H1 (cell line): ENCODE data around the gene PPIA.

Source experiments
- ATF2 ChIP-seq: IDR thresholded peaks from 2 replicates; pipeline ENCODE4 v1.6.1; 2012; ENCODE audit warnings: low read length, inconsistent platforms
- CEBPB ChIP-seq: IDR thresholded peaks from 2 replicates; pipeline ENCODE4 v1.6.1; 2012; ENCODE audit warnings: low read depth, low read length
- CTCF ChIP-seq, 3 experiments: IDR thresholded peaks; 1 replicate in 2 of 3; 2 replicates in 1 of 3; pipeline versions ENCODE4 v1.5.1 to v1.6.1; 2011; ENCODE audit warnings: low read length in 3 of 3, mild to moderate bottlenecking in 3 of 3, inconsistent platforms in 2 of 3, low read depth in 1 of 3, moderate library complexity in 1 of 3; ENCODE audit not compliant: insufficient read depth in 1 of 3; ENCODE audit errors: control extremely low read depth in 1 of 3
- EZH2 ChIP-seq: fragments of 200-600 bp; sonication (generic); IDR thresholded peaks from 2 replicates; pipeline ENCODE4 v1.7.1; 2012; ENCODE audit warnings: low read depth, mild to moderate bottlenecking, moderate library complexity, low read length, inconsistent platforms; ENCODE audit not compliant: severe bottlenecking
- PHF8 ChIP-seq: fragments of 200-600 bp; sonication (generic); conservative IDR thresholded peaks from 2 replicates; pipeline ENCODE4 v1.7.1; 2012; ENCODE audit warnings: low read depth, mild to moderate bottlenecking, inconsistent platforms, low read length, moderate library complexity
- POLR2A ChIP-seq, 2 experiments: IDR thresholded peaks; 1 replicate in 1 of 2; 2 replicates in 1 of 2; pipeline ENCODE4 v1.6.1; 2011; ENCODE audit warnings: low read depth in 2 of 2, low read length in 2 of 2, mild to moderate bottlenecking in 2 of 2; ENCODE audit errors: control extremely low read depth in 1 of 2
- POLR2AphosphoS5 ChIP-seq: IDR thresholded peaks from 2 replicates; pipeline ENCODE4 v1.6.1; 2011; ENCODE audit warnings: low read depth, low read length
- RXRA ChIP-seq: IDR thresholded peaks from 2 replicates; pipeline ENCODE4 v1.6.1; 2011; ENCODE audit warnings: low read depth, mild to moderate bottlenecking, low read length, moderate library complexity; ENCODE audit not compliant: insufficient read depth
- SAP30 ChIP-seq: fragments of 300-600 bp; sonication (generic); IDR thresholded peaks from 2 replicates; pipeline ENCODE4 v1.7.1; 2012; ENCODE audit warnings: low read length, moderate library complexity, mild to moderate bottlenecking, inconsistent platforms; ENCODE audit not compliant: insufficient read depth, insufficient replicate concordance
- SIRT6 ChIP-seq: IDR thresholded peaks from one replicate; pipeline ENCODE4 v1.7.1; 2012; ENCODE audit warnings: low read length, inconsistent platforms

- TF ChIP-seq EZH2: no peak
- no peak for TF ChIP-seq CTCF (IDR thresholded peaks at IDR 0.05; ENCODE audit: control extremely low read depth in 1 of 3, insufficient read depth in 1 of 3, low read depth in 1 of 3, low read length in 3 of 3)
- no peak for TF ChIP-seq POLR2A (IDR thresholded peaks at IDR 0.05; ENCODE audit: control extremely low read depth in 1 of 2, low read depth in 2 of 2, low read length in 2 of 2)
- TF ChIP-seq PHF8: no peak
- TF ChIP-seq SIRT6: no peak
- no peak for TF ChIP-seq ATF2
- TF ChIP-seq SAP30: no peak
- TF ChIP-seq CEBPB: no peak
- TF ChIP-seq POLR2AphosphoS5: no peak
- TF ChIP-seq RXRA: no peak
These were observed 40.5 kb upstream of the PPIA start for GRCh38 chr7:44755698-44756627.
